Fibroblast of skin of abdomen (primary cell): ENCODE measurements around the gene ACAP2.
"Not testable (repeated sequence)": the region's sequence is repeated elsewhere in the genome, so short reads cannot be mapped to it uniquely, and the experiment has no call there.

Experiments
- DNase-seq: peaks from one replicate; pipeline ENCODE4 v3.0.0-alpha.2; 2013

The ACAP2 gene

DNA sequence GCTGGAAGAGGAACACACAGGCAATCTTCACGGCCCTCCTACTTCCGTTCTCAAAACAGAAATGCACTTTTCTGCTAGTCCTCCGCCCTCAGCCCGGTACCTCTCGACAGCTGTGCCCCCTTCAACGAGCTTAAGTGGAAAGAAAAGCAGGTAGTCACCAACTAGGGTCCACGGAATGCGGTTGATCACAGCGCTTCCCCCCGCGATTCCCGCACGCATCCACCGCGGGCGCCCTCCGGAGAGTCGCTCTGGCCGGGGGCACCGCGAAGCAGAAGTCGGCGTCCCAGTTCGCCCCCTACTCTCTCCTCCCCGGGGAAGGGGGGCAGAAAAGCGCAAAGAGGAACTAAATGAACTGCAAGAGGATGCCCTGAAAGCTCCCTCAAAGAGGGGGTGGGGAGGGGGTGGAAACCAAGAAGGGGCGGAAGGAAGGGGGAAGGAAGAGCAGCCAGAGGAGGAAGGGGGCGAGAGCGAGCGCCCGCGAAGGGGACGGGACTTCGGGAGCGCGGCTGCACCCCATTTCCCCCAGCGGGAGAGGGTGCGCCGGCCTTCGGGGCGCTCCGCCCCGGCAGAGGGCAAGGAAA, 738 bp downstream of the ACAP2 start:
- DNase-seq, result peak; percentile 35

DNA sequence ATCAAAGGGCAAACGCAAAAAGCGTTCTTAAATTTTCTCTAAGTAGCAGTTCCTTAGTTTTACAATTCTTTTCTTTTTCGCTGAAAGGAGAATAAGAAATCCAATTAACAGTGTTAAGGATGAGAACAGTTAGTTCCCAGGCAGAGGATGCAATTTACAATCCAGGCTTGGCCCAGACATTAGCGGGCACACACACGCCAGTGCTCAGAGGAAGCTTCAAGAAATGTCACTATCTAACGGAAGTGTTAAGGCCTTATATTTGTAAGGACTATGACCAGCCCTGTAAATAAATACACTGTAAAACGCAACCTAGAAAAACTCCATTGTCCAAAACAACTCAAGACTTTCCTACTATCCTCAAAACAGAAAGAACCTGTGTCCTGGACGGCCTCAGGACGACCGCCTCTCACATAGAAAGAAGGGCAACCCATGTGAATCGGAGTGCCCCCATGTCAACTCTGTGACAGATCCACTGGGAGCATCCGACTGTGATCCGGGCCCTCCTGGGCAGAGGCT, 1.3 kb downstream of the ACAP2 start:
- DNase-seq, result peak; percentile 29

DNA sequence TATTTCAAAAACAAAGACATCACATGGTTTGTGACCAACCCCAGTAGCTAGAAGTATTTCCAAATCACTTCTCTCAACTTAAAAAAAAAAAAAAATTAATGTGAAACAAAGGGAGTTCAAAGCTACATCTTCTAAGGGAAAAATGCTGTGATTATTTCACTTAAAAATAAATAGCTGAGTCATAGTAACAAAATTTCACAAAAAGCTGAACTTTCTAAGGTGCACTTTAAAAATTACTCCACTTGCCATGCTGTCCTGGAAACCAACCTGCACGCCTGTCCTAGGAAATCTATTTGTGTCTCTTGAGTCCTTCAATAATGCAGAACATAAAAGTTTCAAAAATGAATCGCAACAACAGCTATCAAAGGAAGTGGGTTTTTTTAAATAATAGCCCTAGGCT, 1.8 kb downstream of the ACAP2 start:
- DNase-seq, result no peak

DNA sequence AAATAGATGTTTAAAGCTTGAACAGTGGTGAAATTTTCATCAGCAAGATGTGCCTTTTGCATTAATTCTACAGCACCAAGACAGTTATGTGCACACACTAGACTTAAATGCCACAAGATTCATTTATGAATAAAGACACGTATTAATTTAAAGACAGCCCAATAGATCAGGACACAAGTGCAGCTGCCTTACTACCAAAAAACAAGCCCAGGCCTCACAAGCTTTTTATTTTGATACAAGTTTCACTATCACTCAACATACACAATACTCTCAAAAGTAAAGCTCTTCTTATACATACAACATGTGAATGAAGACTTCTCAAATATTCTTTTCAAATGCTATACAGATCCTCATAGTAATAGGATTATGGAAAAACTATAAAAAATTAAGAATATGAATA, 2.4 kb downstream of the ACAP2 start:
- DNase-seq, result no peak

DNA sequence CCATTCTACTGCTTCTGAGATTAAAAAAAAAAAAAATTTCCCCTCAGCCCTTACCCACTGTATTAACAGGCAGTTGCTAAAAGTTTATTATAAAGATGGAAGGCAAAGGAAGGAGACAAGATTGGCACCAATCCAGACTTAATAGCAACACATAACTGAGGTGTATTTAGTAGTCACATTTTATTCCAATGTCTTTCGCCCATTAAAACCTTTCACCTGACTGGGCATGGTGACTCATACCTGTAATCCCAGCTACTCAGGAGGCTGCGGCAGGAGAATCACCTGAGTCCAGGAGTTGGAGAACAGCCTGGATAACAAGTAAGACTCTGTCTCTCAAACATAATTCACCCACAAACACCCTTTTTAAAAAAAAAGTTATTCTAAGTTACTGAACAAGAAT, 4.4 kb downstream of the ACAP2 start:
- DNase-seq, result no peak

DNA sequence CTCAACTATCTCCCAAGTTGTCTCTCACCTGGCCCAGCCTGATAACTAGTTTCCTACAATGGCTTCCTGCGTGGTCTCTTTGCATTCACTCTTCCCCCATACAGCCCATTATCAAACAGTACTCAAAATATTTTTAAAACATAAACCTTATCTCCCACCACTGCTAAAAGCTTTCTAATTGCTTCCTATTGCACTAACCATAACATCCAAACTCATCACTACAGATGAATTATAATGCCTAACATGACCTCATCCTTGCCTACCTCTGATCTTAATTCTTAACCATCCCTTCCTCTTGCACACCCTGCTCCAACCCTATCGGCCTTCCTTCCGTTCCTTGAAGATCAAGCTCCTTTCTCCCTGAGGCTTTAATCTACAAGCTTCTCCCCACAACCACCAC, 17.0 kb downstream of the ACAP2 start:
- DNase-seq, result no peak

DNA sequence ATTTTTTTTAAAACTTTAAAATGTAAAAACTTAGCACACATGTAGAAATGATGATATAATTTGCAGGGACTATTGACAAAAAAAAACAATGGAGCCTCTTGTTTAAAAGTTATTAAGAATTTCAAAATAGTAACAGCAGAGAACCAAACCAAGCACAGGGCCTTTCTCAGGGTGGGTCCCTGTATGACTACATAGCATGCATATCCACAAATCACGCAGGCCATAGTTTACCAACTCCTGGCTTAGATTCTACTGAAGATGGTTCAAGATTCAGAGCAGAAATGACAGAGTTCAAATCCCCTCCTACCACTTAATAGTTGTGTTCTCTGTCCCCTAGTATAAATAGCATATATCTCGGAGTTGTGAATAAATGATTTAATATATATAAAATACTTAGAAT, 19.0 kb downstream of the ACAP2 start:
- no peak for DNase-seq

DNA sequence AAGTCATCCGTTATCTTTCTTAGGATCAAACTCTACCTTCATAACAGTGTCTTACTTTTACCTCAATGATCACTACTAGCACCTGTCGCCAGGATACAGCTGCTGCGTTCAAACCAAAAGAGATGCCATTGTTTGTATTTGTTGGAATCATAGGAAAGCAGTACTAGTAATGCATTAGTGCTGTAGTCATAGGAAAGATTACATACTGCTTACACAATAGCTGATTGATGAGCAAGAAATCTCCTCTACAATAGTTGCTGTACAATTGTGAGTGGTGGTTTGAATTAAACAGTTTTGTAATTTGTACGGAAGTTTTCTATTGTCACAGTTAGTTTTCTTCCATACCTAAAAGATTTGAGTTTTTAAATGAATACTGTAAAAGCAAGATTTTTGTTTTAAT, 21.4 kb downstream of the ACAP2 start:
- DNase-seq, result no peak

DNA sequence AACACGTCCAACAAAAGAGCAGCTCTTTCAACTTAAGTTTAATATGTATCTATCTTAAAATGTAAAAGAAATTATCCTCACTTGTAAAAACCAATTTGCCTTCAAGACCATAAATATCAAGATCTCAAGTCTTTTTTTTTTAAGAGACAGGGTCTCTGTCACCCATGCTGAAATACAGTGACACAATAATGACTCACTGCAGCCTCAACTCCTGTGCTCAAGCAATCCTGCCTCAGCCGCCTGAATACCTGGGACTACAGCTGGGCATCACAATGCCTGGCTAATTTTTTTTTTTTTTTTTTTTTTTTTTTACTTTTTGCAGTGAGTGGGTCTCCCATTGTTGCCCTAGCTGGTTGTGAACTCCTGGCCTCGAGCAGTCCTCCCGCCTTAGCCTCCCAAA, 26.0 kb downstream of the ACAP2 start:
- DNase-seq, result no peak

DNA sequence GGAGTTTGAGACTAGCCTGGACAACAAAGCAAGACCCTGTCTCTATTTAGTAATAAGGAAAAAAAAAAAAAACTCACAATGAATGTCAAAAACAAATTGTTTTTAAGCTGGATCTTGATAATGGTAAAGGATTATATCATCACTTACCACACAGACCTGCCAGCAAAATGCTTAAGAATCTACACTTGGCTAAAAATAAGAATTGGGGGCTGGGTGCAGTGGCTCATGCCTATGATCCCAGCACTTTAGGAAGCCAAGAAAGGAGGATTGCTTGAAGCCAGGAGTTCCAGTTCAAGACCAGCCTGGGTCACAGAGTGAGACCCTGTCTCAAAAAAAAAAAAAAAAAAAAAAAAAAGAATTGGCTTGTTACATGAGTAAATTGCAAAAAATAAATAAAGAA, 31.0 kb downstream of the ACAP2 start:
- DNase-seq, result peak; percentile 71

DNA sequence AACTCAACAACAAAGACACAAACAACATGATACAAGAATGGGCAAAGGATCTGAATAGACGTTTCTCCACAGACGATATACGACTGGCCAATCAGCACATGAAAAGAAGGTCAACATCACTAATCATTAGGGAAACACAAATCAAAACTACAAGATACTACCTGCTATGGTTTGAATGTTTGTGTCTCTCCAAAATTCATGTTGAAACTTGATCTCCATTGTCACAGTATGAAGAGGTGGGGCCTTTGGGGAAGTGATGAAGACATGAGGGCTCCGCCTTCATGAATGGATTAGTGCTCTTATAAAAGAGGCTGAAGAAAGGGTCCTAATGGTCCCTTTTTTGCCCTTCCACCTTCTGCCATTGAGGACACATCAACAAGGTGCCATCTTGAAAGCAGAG, 32.3 kb downstream of the ACAP2 start:
- DNase-seq, result no peak

DNA sequence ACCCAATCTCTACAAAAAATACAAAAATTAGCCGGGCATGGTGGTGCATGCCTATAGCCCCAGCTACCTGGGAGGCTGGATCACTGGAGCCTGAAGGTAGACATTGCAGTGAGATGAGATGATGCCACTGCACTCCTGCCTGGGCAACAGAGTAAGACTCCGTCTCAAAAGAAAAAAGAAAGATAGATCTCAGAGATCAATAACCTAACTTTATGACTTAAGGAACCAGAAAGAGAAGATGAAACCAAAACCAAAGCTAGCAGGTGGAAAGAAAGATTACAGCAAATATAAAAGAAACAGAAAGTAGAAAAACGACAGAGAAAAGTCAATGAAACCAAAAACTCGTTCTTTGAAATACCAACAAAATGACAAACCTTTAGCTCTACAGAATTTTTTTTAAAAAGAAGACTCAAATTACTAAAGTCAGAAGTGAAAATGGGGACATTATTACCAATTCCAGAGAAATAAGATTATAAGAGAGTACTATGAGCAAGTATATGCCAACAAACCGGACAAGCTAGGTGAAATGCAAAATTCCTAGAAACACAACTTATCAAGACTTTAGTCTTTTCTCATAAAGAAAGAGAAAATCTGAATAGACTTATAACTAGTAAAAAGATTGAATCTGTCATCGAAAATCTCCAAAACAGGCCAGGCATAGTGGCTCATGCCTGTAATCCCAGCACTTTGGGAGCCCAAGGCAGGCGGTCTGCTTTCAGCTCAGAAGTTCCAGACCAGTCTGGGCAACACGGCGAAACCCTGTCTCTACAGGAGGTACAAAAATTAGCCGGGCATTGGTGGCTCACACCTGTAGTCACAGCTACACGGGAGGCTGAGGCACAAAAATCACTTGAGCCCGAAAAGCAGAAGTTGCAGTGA, 35.0 kb downstream of the ACAP2 start:
- no peak for DNase-seq

DNA sequence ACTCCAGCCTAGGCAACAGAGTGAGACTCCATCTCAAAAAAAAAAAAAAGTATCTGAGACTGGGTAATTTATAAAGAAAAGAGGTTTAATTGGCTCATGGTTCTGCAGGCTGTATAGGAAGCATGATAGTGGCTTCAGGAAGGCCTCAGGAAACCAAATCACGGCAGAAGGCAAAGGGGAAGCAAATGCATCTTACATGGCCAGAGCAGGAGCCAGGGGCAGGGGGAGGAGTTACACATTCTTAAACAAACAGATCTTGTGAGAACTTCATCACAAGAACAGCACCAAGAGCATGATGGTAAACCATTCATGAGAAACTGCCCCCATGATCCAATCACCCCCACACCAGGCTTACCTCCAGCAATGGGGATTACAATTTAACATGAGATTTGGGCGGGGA, 37.2 kb downstream of the ACAP2 start:
- no peak for DNase-seq

DNA sequence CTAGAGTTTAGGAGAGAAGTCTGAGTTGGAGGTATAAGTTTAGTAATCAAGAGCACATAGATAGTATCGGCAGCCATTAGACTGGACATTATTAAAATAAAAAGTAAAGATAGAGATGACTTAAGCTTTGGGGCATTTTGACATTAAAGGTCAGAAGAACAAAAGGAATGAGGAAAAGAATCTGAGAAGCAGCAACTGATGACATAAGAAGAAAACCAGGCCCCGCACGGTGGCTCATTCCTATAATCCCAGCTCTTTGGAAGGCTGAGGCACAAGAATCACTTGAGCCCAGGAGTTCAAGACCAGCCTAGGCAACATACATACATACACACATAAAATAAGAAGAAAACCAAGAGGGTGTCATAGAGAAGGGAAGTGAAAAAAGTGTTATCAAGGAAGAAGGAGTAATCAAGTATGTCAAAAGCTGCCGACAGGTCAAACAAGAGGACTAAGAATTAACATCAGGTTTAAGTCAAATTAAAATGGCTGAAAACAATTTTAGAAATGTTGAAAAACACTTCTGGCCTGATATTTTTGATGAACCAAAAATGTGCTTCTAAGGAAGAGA, 38.9 kb downstream of the ACAP2 start:
- peak; percentile 17 for DNase-seq

DNA sequence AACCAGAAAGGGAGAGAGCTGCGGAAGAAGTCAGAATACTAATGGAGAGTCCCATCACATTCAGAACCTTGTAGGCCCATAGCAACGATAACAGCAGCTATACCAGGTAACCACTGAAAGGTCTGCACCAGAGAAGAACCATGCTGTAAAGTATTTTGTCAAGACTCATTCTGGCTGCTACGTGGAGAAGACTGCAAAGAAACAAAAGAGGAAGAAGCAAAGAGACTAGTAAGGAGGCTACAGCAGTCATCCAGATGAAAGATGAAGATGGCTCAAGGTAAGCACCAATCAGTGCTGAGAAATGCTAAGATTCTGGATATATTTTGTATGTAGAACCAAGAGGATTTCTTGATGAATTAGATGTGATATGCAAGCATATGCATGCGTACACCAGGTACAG, 39.6 kb downstream of the ACAP2 start:
- no peak for DNase-seq

DNA sequence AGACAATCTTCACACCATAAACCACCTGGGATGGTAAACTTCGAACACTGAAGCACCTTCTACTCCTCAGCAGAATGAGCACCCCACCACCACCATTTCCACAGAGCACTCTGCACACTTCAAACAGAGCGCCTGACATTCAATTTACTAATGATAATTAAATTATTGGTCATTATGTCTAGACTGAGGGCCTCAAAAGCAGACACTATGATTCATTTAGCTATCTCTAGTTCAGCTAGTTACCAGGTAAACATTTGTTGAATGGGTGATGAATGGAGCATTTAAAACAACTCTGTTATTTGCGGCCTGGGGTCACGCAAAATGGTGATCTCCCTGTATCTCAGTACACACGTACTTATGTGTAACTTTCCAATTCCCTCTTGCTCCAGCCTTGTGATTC, 40.9 kb downstream of the ACAP2 start:
- DNase-seq, result no peak

DNA sequence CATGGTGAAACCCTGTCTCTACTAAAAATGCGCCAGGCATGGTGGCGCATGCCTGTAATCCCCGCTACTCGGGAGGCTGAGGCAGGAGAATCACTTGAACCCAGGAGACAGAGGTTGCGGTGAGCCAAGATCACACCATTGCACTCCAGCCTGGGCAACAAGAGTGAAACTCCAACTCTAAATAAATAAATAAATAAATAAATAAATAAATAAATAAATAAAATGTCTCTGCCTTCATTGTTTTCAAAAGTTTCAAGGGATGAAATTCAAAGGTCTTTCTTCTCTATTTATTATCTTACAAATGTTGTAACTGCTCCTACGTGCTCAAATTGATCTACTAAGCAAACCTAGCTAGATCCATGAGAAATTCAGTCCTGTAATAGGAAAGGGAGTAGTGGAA, 44.4 kb downstream of the ACAP2 start:
- not testable (repeated sequence) for DNase-seq

DNA sequence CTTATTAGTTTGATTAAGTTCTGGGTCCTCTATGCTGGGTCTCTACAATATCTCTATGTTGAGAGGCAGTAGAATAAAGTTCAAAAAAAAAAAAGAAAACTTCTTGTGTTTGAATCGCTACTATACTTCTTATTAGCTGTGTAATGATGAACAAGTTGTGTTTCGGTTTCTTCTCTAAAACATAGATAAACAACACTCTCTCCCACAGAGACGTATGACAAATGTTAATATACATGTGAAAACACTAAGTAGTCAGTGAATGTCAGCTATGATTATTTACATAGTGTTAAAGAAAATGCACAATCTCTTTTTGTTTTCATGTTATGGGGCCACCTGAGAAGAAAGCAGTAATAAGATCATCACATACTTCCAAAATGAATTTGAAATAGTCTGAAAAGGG, 45.3 kb downstream of the ACAP2 start:
- DNase-seq, result no peak

DNA sequence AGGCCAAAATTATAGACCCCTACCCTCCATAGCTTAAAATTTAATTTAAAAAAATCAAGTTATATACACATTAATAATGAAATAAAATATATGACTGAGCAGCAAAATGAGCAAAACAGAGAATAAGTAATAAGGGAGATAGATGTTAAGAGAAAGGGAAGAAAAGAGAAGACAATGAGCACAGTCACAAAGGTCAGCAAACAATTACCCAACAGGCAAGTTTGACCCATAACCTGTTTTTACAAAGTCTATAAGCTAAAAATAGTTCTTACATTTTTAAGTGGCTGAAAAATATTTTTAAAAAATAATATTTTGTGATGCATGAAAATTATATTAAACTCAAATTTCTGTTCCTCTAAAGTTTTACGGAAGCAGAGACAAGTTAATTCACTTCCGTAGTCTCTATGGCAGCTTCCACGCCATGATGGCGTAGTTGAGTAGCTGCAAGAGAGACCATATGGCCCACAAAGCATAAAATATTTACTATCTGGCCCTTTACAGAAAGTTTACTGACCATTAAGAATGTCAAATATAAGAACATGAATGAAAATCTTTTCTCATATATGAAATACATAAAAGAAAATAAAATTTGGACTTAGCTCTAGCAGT, 47.5 kb downstream of the ACAP2 start:
- DNase-seq, result no peak

DNA sequence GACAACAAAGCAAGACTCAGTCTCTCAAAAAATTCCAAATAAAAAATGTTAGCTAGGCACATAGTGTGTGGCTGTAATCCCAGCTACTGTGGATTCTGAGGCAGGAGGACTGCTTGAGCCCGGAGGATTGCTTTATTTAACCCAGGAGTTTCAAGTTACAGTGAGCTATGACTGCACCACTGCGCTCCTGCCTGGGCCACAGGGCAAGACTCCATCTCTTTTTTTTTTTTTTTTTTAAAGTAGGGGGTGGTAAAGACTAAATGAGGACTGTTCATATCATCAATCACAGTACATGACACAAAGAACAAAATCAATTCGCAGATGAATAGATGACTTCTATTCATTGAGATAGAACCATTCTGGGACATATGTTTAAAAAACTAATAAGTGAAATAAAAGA, 48.1 kb downstream of the ACAP2 start:
- DNase-seq, result peak; percentile 3

DNA sequence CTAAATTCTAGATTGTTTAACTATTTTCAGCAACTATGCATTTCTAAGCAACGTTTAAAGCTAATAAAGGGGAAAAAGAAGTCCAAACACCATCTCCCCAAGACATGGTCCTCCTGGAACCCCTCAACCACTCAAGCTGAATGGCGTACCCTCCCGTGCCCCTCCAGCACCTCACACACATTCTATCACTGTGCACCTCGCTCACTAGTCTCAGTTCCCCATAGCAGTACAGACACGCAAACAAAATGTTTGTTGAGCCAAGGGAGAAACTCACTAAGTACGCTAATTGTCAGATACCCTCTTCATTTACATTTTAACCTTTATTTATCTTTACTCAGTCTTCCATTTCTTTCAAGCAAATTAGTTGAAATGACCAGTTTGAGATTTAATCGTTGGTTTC, 48.8 kb downstream of the ACAP2 start:
- DNase-seq, result no peak

DNA sequence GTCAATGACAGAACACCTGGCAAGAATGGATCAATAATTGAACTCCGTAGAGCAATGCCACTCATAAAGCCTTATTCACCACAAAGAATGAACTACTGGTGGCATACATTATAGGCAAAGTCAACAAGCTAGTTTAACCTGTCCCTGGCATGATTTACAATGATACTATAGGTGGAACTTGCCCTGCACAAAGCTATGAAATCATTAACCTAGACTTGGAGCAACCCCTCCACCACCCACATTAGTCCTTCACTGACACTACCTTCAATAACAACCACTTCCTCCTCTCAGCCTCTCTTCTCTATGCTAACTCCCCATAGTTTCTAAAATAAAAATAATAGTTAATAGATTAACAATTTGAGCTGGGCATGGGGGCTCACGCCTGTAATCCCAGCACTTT, 54.4 kb downstream of the ACAP2 start:
- DNase-seq, result no peak

DNA sequence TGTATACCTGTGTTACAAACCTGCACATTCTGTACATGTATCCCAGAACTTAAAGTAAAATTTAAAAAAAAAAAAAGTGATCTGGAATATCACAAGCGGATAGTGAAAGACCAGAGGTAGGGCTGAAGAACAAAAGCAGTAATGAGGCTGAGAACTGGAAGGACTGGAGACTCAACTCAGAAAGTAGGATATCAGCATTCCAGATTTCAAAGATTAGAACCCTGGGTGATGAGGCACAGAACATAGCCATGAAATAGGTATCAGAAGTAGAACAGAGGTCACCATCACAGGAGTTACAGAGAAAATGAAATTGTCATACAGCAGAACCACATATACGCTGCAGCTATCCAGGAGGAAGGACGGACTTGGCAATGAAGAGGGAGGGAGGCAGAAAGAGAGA, 56.1 kb downstream of the ACAP2 start:
- no peak for DNase-seq

DNA sequence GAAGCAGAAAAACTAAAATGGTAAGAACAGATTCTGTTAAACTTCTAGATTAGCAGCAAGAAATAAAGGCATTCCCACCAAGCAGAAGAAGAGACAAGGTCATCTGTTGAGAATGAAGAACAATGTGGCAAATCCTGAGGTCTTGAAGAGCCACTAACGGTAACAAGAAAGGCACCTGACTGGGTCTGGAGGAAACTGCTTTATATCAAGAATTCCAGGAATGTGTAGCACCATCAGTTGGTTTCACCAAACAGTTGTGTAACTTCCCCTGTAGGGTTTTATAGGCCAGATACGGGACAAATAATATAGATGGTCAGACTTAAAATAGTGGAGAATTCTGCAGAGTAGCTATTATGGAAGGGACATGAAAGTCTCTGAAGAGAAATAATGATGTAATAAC, 57.3 kb downstream of the ACAP2 start:
- DNase-seq, result peak; percentile 29
